ENCODE results near the gene ESRRB.

The ESRRB gene

DNA sequence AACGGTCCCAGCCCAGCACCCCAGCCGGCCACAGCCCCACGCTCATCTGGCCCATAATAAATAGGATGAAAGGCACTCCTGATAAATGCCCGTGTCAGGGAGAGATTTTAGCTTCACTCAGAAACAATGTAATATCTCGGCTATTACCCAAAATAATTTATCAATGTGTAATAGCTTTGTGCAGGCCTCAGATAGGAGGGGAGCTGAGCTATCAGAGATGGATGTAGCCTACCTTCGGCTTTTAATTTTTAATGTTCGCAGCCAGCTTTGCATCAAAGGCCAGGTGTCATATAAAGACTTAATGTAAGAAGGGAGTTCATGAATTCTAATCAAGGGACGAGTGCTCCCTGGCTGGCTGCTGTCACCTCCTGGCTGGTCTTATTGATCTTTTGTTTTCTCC lies 171.9 kb downstream of the ESRRB start:
- DNase-seq (ENCODE audit: low read depth), result no peak
- TF ChIP-seq, protein P1, sequence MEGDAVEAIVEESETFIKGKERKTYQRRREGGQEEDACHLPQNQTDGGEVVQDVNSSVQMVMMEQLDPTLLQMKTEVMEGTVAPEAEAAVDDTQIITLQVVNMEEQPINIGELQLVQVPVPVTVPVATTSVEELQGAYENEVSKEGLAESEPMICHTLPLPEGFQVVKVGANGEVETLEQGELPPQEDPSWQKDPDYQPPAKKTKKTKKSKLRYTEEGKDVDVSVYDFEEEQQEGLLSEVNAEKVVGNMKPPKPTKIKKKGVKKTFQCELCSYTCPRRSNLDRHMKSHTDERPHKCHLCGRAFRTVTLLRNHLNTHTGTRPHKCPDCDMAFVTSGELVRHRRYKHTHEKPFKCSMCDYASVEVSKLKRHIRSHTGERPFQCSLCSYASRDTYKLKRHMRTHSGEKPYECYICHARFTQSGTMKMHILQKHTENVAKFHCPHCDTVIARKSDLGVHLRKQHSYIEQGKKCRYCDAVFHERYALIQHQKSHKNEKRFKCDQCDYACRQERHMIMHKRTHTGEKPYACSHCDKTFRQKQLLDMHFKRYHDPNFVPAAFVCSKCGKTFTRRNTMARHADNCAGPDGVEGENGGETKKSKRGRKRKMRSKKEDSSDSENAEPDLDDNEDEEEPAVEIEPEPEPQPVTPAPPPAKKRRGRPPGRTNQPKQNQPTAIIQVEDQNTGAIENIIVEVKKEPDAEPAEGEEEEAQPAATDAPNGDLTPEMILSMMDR (conservative IDR thresholded peaks at IDR 0.05; ENCODE audit: control insufficient read depth, insufficient read depth, low read depth, low read length), result no peak

DNA sequence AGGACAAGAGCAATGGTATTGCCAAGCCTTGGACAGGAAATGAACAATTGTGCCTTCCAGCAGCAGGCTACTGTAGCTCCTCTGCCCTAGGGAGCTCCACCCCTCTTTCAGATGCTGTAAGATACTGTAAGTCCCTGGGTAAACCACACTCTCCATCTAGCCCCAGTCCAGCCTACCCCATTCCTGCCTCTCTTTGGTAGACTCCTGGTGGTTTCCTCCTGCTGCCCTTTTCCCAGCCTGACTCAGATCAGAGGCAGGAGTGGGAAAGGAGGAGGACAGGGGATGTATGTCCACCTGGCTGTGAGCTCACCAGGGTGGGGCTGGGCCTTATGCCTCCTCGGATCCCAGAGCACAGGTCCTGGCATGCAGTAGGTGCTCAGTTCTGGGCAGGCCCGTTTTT lies 174.6 kb downstream of the ESRRB start:
- TF ChIP-seq, protein P1 (conservative IDR thresholded peaks at IDR 0.05; ENCODE audit: control insufficient read depth, insufficient read depth, low read depth, low read length), result no peak
- DNase-seq (ENCODE audit: low read depth), result peak; percentile 1
- no peak overlapping the region for H3K4me3 ChIP-seq (ENCODE audit: control insufficient read depth, low read depth, low read length)

More for the DNA sequence above, 171.9 kb downstream of the ESRRB start:
- H3K4me3 ChIP-seq (ENCODE audit: control insufficient read depth, low read depth, low read length), result no peak overlapping the region

- TF ChIP-seq, protein P1 (conservative IDR thresholded peaks at IDR 0.05; ENCODE audit: control insufficient read depth, insufficient read depth, low read depth, low read length), result no peak
- H3K4me3 ChIP-seq (ENCODE audit: control insufficient read depth, low read depth, low read length), result no peak overlapping the region
- no peak for DNase-seq (ENCODE audit: low read depth)
Measured at GRCh38 chr14:76551116-76551515, 175.2 kb downstream of the ESRRB start.

Measured in fibroblast of mammary gland (primary cell).